ENCODE data around the gene CD37. TPM values are rescaled to one million over a fixed set of nuclear protein-coding genes. Genes with fewer than 3 reads are reported as not detected.

Gene CD37
- total RNA-seq, 6 experiments from 2014 or later: 1.1 to 5.0 (median 3.5) TPM

- H3K27me3 ChIP-seq: no peaks in the 10 kb centered on the region
- intact Hi-C loops (cut with DNase I): no loop called here
- no peak for TF ChIP-seq POLR2A (IDR thresholded peaks at IDR 0.05)
- TF ChIP-seq CTCF (IDR thresholded peaks at IDR 0.05): no peak
- H3K4me1 ChIP-seq: no peaks in the 10 kb centered on the region
- no peak overlapping the region for H3K27ac ChIP-seq
- no peak for ATAC-seq
- H3K36me3 ChIP-seq: peaks cover 0 to 7% (median 0%) of the 10 kb centered on the region in 4 donors
- WGBS (ENCODE audit: insufficient coverage, low coverage, low lambda C conversion rate, missing lambda C conversion rate): 100% methylated on average over 1 of the region's 2 CpGs
- H3K4me3 ChIP-seq: no peak overlapping the region
- no peak for DNase-seq
- H3K9me3 ChIP-seq: no peaks in the 10 kb centered on the region
Measured at GRCh38 chr19:49349567-49349966, 14.4 kb downstream of the CD37 start.

GRCh38 chr19:49355909-49356353, 20.7 kb downstream of the CD37 start:
- Histone ChIP-seq H3K36me3 (no peaks in the 10 kb centered on the region), H3K4me3 (no peak overlapping the region), H3K27ac (no peak overlapping the region), H3K27me3 (no peaks in the 10 kb centered on the region), H3K4me1 (no peaks in the 10 kb centered on the region), H3K9me3 (no peaks in the 10 kb centered on the region)
- TF ChIP-seq CTCF (IDR thresholded peaks at IDR 0.05) (no peak), POLR2A (IDR thresholded peaks at IDR 0.05) (no peak)
- ATAC-seq (peak; percentile 32 to 47 (median 42)), DNase-seq (peak in 1 of 3 donors; percentile 65)
- 29% methylated on average over 3 of the region's 12 CpGs for WGBS (ENCODE audit: insufficient coverage, low coverage, low lambda C conversion rate, missing lambda C conversion rate)
- intact Hi-C loops (cut with DNase I): no loop called here

- Histone ChIP-seq H3K27ac (no peak overlapping the region), H3K4me3 (no peak overlapping the region), H3K36me3 (no peaks in the 10 kb centered on the region), H3K4me1 (no peaks in the 10 kb centered on the region), H3K9me3 (no peaks in the 10 kb centered on the region), H3K27me3 (no peaks in the 10 kb centered on the region)
- 59% methylated on average over 7 of the region's 7 CpGs for WGBS (ENCODE audit: insufficient coverage, low coverage, low lambda C conversion rate, missing lambda C conversion rate)
- no peak for TF ChIP-seq CTCF (IDR thresholded peaks at IDR 0.05)
- TF ChIP-seq POLR2A (IDR thresholded peaks at IDR 0.05): no peak
- peak in 1 of 4 donors; percentile 5 for ATAC-seq
- DNase-seq: no peak
- intact Hi-C loops (cut with DNase I): no loop called here
Measured at GRCh38 chr19:49356382-49356781, 21.2 kb downstream of the CD37 start.

GRCh38 chr19:49357186-49357585, 22.0 kb downstream of the CD37 start:
- H3K27ac ChIP-seq: no peak overlapping the region
- H3K9me3 ChIP-seq: no peaks in the 10 kb centered on the region
- no peaks in the 10 kb centered on the region for H3K4me1 ChIP-seq
- no peak for TF ChIP-seq POLR2A (IDR thresholded peaks at IDR 0.05)
- no peak for TF ChIP-seq CTCF (IDR thresholded peaks at IDR 0.05)
- no peak for DNase-seq
- no peaks in the 10 kb centered on the region for H3K36me3 ChIP-seq
- WGBS (ENCODE audit: insufficient coverage, low coverage, low lambda C conversion rate, missing lambda C conversion rate): 83% methylated on average over 8 of the region's 9 CpGs
- ATAC-seq: no peak
- H3K4me3 ChIP-seq: no peak overlapping the region
- no peaks in the 10 kb centered on the region for H3K27me3 ChIP-seq
- intact Hi-C loops (cut with DNase I): no loop called here

All from right lobe of liver (tissue), 6 donors.